Activated T-helper 1 cell treated with Interleukin-2 at 50 U/mL for 16 hours (primary cell): ENCODE results near the gene ACE.
A peak's percentile ranks its signal among the peaks of the same experiment; 100 is the strongest.
"Not testable (repeated sequence)": the region's sequence is repeated elsewhere in the genome, so short reads cannot be mapped to it uniquely, and the experiment has no call there.

Source experiments
- DNase-seq: peaks from one replicate; pipeline ENCODE4 v3.0.0-alpha.2; 2020; ENCODE audit warnings: low read depth

The ACE gene

GRCh38 chr17:63444457-63444856 lies 32.4 kb upstream of the ACE start:
- DNase-seq: no peak

DNA sequence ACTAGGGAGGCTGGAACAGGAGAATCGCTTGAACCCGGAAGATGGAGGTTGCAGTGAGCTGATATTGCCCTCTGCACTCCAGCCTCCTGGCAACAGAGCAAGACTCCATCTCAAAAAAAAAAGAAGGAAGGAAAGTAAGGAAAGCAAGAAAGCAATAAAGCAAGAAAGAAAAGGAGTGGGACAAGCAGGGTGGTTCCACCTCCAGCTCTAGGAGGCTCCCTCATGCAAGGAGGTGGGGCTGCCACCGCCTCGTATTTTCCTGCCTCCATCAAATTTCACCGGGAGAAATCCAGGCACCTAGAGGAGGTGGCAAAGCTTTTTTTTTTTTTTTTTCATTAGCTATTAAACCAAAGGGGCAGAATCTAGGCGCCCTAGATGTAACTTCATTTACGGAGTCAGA lies 31.8 kb upstream of the ACE start:
- DNase-seq: no peak

DNA sequence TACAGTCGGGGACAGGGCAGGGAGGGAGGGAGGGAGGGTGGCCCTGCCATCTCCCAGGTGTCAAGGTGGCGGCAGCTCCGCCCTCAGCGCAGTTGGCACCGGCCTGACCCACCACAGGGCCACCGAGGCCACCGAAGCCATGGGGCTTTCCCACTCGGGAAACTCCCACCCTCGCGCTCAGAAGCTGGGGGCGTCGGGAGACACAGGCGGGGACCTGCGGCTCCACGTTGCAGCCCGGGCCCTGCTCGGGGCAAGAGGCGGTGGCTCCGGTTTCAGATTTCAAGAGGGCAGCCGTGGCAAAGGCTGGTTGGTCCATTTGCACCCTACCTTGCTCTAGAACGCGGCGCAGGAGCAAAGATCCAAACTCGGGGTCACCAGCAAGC lies 31.3 kb upstream of the ACE start:
- peak; percentile 42 for DNase-seq

- peak; percentile 62 for DNase-seq
Observed at GRCh38 chr17:63445954-63446752, 30.7 kb upstream of the ACE start, which contains the start of gene CYB561. Gene CYB561 (minus strand): TSS chr17:63446306. CDS start chr17:63437547, 8,759 bp downstream.

DNA sequence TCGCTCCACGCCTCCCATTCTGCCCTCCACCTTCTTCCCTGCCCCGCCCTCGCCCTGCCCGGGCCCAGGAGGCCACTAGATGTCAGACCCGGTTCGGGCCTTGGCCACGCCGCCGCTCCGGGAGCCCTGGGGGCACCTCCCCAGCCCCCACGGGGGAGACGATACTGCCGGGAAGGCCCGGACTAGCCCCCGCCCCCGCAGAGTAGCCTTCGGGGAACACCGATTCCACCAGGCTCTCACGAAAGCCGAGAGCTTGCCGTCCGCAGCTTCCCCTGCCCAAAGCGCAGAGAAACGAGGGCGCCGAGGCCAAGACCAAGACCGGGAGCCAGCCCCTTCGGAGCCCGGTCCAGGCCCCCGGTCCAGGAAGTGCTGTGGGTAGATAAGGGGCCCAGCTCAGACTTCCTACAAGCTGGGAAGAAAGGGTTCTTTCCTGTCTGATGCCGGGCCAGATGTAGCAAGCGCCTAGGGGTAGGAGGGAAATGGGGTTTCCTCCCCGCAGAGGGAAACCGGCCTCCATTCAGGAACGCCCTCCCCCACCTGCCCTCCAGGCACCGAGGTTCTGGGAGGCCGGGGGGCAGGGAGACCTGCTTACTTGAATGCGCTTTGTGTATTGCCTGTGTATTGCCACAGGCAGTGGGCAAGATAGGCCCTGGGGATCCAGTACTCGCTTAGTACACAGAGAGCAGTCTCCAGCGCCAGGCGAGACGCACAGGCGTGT lies 29.9 kb upstream of the ACE start:
- DNase-seq: peak; percentile 19

DNA sequence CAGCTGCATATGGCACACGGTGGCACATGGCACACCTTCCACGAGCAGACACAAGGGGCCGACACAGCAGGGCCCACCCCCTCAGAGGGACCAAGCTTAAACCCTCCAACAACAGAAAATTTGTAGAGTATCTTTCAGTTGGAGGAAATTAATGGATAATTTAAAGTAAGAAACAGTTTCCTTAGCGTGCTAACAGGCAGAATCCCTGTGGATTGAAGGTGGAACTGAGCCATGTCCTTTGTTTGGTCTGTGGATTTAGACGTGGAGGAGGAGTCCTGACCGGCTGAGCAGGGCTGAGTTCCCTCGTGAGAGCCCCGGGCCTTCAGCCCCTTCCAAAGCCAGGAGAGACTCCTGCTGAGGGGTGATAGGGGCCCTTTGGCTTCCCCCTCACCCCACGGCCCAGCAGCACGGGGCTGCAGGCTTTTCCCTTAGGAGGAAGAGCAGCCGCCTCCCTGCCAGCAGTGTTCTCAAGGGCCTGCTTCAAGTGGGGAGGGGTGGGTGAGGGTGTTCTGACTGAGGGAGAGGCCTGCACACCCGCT lies 29.3 kb upstream of the ACE start:
- no peak for DNase-seq

DNA sequence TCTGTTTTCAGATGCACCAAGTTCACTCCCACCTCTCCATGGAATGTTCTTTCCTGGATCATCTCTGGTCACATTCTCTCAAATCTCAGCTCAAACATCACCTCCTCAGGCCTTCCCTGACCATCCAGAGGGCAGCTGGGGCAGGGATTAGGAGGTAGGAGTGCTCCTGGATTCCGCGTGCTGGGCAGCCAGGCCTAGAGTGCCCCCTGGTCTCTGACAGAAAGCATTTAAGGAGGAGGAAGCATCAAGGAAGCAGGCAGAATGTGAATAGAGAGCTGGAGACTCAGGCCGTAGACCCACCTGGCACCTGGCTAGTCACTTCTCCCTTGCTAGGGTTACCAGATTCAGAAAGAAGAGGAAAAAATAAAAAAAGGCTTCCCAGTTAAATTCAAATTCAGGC lies 28.2 kb upstream of the ACE start:
- no peak for DNase-seq

- DNase-seq: no peak
Observed at GRCh38 chr17:63450551-63450950, 26.3 kb upstream of the ACE start.

GRCh38 chr17:63451150-63451549 lies 25.7 kb upstream of the ACE start:
- DNase-seq: no peak

GRCh38 chr17:63452046-63452961 lies 24.6 kb upstream of the ACE start:
- no peak for DNase-seq

- DNase-seq: no peak
Observed at GRCh38 chr17:63452962-63453551, 23.8 kb upstream of the ACE start.

DNA sequence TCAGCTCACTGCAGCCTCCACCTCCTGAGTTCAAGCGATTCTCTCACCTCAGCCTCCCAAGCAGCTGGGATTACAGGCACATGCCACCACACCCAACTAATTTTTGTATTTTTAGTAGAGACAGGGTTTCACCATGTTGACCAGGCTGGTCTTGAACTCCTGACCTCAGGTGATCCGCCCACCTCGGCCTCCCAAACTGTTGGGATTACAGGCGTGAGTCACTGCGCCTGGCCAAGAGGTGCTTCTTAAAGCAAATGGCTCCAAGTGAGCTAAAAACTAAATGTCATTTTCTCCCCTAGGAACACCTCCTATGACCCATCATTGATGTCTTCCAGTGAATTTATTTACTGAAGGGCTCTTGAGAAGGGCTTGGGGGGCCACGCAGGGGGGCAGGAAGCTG lies 22.5 kb upstream of the ACE start:
- DNase-seq: not testable (repeated sequence)

- DNase-seq: no peak
Observed at GRCh38 chr17:63454915-63455314, 21.9 kb upstream of the ACE start.

- DNase-seq: no peak
Observed at GRCh38 chr17:63455417-63455816, 21.4 kb upstream of the ACE start.

DNA sequence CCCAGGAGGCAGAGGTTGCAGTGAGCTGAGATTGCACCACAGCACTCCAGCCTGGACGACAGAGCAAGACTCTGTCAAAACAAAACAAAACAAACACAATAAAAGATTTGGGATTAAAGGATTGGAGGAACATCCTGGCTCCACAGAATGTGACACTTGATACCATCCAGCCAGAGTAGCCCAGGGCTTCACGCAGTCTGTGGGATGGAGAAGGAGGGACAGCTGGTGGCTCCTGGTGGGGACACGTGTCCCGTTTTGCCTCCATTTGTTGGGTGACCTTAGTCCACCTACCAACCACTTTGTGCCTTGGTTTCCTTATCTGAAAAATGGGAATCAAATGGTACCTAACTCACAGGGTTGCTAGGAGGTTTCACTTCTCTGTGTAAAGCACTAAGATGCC lies 18.4 kb upstream of the ACE start:
- DNase-seq: no peak

DNA sequence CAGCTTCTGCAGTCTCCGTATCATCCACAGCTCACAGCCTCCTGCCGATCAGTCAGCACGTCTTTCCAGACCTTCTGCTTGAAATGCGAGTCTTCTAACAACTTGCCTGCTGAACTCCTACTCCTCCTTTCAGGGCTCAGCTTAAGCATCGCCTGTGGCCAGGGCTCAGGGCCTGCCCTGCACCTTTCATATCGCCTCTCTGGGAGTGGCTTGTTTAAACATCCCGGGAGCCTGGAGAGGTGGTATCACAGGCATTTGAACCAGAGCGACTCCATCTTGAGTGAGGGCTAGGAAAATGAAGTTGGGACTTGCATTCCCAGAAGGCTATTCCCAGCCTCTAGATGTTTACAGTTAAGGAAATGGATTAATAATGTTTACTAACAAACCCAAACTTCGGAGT lies 16.8 kb upstream of the ACE start:
- DNase-seq: no peak

DNA sequence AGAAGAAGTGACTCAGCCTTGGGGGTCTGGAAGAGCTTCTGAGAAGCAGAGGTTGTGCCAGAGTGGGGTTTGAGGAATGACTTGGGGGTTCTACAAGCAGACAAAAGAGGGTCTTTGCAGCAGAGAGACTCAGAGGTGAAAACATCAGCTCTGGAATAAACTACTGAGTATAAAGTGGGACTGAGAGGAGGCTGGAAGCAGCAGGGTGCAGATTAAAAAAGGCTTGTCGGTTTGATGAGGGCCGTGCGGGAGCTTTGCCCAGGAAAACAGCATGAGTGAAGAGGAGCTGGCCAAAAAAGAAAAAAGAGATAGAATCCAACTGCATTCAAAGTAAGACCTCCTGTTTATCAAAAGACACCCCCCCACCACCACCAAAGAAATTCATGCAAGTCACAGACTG lies 13.1 kb upstream of the ACE start:
- DNase-seq: no peak

DNA sequence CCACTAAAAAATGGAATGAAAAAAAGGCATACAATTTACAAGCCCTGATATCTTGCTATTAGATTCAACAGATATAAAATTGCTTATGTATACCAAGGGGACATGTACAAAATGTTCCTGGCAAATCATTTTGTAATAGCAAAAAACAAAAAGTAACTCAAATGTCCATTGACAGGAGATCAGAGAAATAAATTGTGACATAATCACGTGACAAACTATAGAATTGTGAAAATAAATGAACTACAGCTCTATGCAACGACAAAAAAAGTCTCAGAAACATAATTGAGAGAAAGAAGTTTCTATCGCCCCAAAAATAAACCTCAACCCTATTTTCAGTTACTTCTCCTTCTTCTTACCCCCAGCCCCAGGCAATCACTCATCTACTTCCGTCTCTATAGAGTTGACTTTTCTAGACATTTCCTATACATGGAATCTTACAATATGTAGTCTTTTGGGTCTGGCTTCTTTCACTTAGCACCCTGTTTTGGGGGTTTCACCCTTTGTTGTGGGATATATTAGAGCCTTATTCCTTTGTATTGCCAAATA lies 12.1 kb upstream of the ACE start:
- DNase-seq: no peak

- not testable (repeated sequence) for DNase-seq
Observed at GRCh38 chr17:63468099-63468498, 8.8 kb upstream of the ACE start.

DNA sequence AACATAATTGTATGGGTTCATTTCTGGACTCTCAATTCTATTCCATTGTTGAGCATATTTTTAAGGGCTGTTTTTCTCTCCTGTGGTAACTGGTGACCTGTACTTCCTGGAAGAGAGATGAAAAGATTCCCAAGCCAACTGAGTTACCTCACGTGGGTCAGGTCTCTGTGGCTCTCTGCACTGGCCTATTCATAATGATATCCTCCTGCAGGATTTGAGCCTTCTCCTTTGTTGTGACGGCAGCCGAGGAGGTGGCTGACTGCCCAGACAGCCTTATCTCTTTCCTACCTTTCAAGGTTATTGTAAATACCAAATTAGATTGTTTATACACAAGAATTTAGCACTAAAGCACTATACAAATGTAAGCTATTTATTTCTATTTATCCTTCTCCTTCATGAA lies 2.7 kb upstream of the ACE start:
- DNase-seq: no peak
